HG03575 (cell line): ENCODE data around the gene PAQR8.
"Not testable (repeated sequence)": the region's sequence is repeated elsewhere in the genome, so short reads cannot be mapped to it uniquely, and the experiment has no call there.

Source experiments
- ATAC-seq: cut with Tn5 transposase; IDR thresholded peaks from one replicate; pipeline ENCODE4 v1.9.1; 2021; ENCODE audit not compliant: unreplicated experiment, insufficient number of reproducible peaks, low FRiP score; ENCODE audit errors: extremely low read depth

PAQR8 gene

GRCh38 chr6:52369234-52369633 lies 7.3 kb downstream of the PAQR8 start:
- ATAC-seq, result no peak

- no peak for ATAC-seq
Observed at GRCh38 chr6:52371656-52372191, 9.8 kb downstream of the PAQR8 start.

- ATAC-seq, result no peak
Observed at GRCh38 chr6:52373151-52373690, 11.3 kb downstream of the PAQR8 start.

GRCh38 chr6:52374247-52374646 lies 12.3 kb downstream of the PAQR8 start:
- ATAC-seq, result no peak

GRCh38 chr6:52375780-52376556 lies 14.0 kb downstream of the PAQR8 start:
- ATAC-seq, result no peak

GRCh38 chr6:52376763-52377162 lies 14.8 kb downstream of the PAQR8 start:
- ATAC-seq, result no peak

GRCh38 chr6:52377538-52378221 lies 15.7 kb downstream of the PAQR8 start:
- no peak for ATAC-seq

GRCh38 chr6:52381249-52381648 lies 19.3 kb downstream of the PAQR8 start:
- ATAC-seq, result no peak

GRCh38 chr6:52384145-52384766 lies 22.3 kb downstream of the PAQR8 start:
- ATAC-seq, result no peak

GRCh38 chr6:52385074-52385473 lies 23.1 kb downstream of the PAQR8 start:
- ATAC-seq, result no peak

GRCh38 chr6:52388119-52388518 lies 26.2 kb downstream of the PAQR8 start:
- ATAC-seq, result not testable (repeated sequence)

- no peak for ATAC-seq
Observed at GRCh38 chr6:52388790-52389189, 26.8 kb downstream of the PAQR8 start.

GRCh38 chr6:52389264-52389625 lies 27.3 kb downstream of the PAQR8 start:
- ATAC-seq, result no peak

GRCh38 chr6:52389626-52390360 lies 27.8 kb downstream of the PAQR8 start:
- ATAC-seq, result peak; percentile 36

GRCh38 chr6:52390361-52390727 lies 28.4 kb downstream of the PAQR8 start:
- ATAC-seq, result peak; percentile 12

- no peak for ATAC-seq
Observed at GRCh38 chr6:52391599-52391998, 29.6 kb downstream of the PAQR8 start.

- ATAC-seq, result no peak
Observed at GRCh38 chr6:52392944-52393343, 31.0 kb downstream of the PAQR8 start.

GRCh38 chr6:52393780-52394179 lies 31.8 kb downstream of the PAQR8 start:
- ATAC-seq, result no peak

- peak; percentile 52 for ATAC-seq
Observed at GRCh38 chr6:52394251-52394666, 32.3 kb downstream of the PAQR8 start.
